ENCODE data around the gene CYP2D6. TPM values are rescaled to one million over a fixed set of nuclear protein-coding genes. Genes with fewer than 3 reads are reported as not detected.

CYP2D6 gene
- total and polyA plus RNA-seq, 10 of the 15 experiments (the other 5 are each of a cell fraction or from before 2014, with no cell fraction given), result 0.08 to 1.4 (median 0.39) TPM

DNA sequence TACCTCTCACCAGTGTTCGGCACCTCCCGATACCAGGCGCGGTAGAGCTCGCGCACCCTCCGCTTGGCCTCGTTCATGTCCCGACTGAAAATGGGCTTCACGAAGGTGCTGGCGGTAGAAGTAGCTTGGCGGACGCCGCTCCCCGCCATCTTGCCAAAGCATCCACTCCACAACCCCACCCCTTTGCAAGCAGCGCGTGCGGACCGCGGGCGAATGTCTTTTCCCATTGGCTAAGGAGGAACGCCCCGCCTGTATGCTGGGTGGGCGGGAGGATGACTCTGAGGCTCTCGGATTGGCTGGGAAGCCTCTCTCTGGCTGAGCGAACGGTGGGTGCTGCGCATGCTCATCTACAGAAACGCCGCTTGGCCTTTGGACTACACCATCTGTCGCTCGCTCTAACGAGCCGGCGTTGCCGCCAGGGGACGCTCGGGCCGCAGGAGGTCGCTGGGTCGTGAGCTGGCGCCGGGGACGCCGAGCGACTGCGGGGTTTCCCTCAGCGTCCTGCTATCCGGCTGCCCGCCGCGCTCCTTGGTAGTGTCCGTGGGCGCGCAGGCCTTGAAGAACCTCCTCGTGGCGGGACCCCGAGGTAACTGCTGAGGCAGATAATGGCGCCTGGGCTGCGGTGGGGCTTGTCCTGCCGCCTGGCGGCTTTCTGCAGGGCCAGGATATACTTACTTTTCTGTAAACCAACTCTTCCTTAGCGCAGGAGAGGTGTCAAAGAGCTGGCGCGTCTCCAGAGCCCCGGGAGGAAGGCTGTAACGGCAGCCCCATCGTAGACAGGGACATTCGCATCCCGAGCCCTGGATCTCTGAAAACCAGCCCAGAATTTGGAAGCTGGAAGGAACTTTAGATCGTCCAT is 39.8 kb downstream of the CYP2D6 start, which contains the start of gene NDUFA6:
TSS of gene NDUFA6 (minus strand) at position 177 of the 859 bp plus-strand sequence. CDS start at position 149, 28 bp downstream.
- intact Hi-C loops (cut with micrococcal nuclease; ENCODE audit: unreplicated experiment), result loop anchor here (1.0 to 10.0 kb wide), 3 partner anchors 124 to 524 kb away; partner anchors contain the start of gene POLDIP3
- Histone ChIP-seq H3K9me3 (replicated peaks; ENCODE audit: control insufficient read depth, insufficient read depth, low read length) (peaks cover 2% of the 10 kb centered on the region; the same call in 2 of the 3 replicates), H4K20me1 (ENCODE audit: control insufficient read depth, insufficient read depth) (no peaks in the 10 kb centered on the region), H2AFZ (ENCODE audit: control insufficient read depth, low read depth, low read length) (peak within 1 kb of the TSS; percentile 88), H3K36me3 (ENCODE audit: control insufficient read depth in 2 of 2, insufficient read depth in 2 of 2, low read length in 1 of 2) (peaks cover 0 to 3% of the 10 kb centered on the region in 2 experiments; a peak in 2 of 4 replicates), H3K9ac (ENCODE audit: control insufficient read depth, insufficient read depth, low read length) (peak within 1 kb of the TSS; percentile 91), H3K4me3 (peak within 1 kb of the TSS; percentile 82), H3K4me1 (ENCODE audit: control insufficient read depth, insufficient read depth, low read length) (0 out of 2 replicates have a peak, but pooled peaks cover 3% of the 10 kb centered on the region), H3K27ac (ENCODE audit: control insufficient read depth, insufficient read depth) (peak within 1 kb of the TSS; percentile 87), H3K27me3 (replicated peaks in 1 of 2; ENCODE audit: control insufficient read depth in 2 of 2, insufficient read depth in 2 of 2, low read length in 1 of 2) (no peaks in the 10 kb centered on the region), H3K4me2 (ENCODE audit: control insufficient read depth, insufficient read depth) (peak within 1 kb of the TSS; percentile 96), H3K79me2 (ENCODE audit: control insufficient read depth, insufficient read depth, low read length) (peaks cover 23% of the 10 kb centered on the region)
- ATAC-seq (peak; percentile 95), DNase-seq (ENCODE audit: low read depth, low spot score) (peak; percentile 99), FAIRE-seq (peak; percentile 96)
- in situ Hi-C loops (cut with MboI), result no loop called here
- WGBS (ENCODE audit: insufficient coverage, insufficient replicate concordance, low lambda C conversion rate, missing lambda C conversion rate), result 1% methylated on average over 71 of the region's 71 CpGs
- RAD21 ChIA-PET (ENCODE audit: unreplicated experiment), result interaction anchor here (0.6 to 5.6 kb wide), 28 partner anchors 11 to 523 kb away, joined by 3 to 32 read pairs (median 4); partner anchors contain the start of genes CENPM, NFAM1, SMDT1 and SMIM45
- CTCF ChIA-PET, result interaction anchor here (0.6 to 4.0 kb wide), 39 partner anchors 9 to 406 kb away, joined by 3 to 36 read pairs (median 4); partner anchors contain the start of genes SMDT1 and SMIM45
- TSS peak; percentile 74 for BruUV-seq (replicated peaks)
- SMC1A ChIA-PET (ENCODE audit: uncharacterized antibody, unreplicated experiment), result interaction anchor here (0.9 to 4.3 kb wide), 25 partner anchors 9 to 383 kb away, joined by 3 to 29 read pairs (median 5); partner anchors contain the start of gene SMDT1
- POLR2A ChIA-PET, result interaction anchor here (0.6 to 4.6 kb wide), 19 partner anchors 12 to 524 kb away, joined by 3 to 47 read pairs (median 3); partner anchors contain the start of genes NAGA, POLDIP3 and SMDT1
- TF ChIP-seq, protein P1, sequence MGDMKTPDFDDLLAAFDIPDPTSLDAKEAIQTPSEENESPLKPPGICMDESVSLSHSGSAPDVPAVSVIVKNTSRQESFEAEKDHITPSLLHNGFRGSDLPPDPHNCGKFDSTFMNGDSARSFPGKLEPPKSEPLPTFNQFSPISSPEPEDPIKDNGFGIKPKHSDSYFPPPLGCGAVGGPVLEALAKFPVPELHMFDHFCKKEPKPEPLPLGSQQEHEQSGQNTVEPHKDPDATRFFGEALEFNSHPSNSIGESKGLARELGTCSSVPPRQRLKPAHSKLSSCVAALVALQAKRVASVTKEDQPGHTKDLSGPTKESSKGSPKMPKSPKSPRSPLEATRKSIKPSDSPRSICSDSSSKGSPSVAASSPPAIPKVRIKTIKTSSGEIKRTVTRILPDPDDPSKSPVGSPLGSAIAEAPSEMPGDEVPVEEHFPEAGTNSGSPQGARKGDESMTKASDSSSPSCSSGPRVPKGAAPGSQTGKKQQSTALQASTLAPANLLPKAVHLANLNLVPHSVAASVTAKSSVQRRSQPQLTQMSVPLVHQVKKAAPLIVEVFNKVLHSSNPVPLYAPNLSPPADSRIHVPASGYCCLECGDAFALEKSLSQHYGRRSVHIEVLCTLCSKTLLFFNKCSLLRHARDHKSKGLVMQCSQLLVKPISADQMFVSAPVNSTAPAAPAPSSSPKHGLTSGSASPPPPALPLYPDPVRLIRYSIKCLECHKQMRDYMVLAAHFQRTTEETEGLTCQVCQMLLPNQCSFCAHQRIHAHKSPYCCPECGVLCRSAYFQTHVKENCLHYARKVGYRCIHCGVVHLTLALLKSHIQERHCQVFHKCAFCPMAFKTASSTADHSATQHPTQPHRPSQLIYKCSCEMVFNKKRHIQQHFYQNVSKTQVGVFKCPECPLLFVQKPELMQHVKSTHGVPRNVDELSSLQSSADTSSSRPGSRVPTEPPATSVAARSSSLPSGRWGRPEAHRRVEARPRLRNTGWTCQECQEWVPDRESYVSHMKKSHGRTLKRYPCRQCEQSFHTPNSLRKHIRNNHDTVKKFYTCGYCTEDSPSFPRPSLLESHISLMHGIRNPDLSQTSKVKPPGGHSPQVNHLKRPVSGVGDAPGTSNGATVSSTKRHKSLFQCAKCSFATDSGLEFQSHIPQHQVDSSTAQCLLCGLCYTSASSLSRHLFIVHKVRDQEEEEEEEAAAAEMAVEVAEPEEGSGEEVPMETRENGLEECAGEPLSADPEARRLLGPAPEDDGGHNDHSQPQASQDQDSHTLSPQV (IDR thresholded peaks at IDR 0.05), result peak; percentile 77; the same call in 1 of the 2 replicates
- TF ChIP-seq SIX5 (IDR thresholded peaks at IDR 0.05; ENCODE audit: low read depth, low read length, severe bottlenecking) (no peak), EZH2 (IDR thresholded peaks at IDR 0.05; ENCODE audit: borderline replicate concordance, control insufficient read depth, low read depth, low read length) (no peak), NKRF (conservative IDR thresholded peaks at IDR 0.05) (peak; percentile 68), ASH2L (IDR thresholded peaks at IDR 0.05; ENCODE audit: borderline replicate concordance, low read depth) (no peak)
- TF ChIP-seq, protein P2, sequence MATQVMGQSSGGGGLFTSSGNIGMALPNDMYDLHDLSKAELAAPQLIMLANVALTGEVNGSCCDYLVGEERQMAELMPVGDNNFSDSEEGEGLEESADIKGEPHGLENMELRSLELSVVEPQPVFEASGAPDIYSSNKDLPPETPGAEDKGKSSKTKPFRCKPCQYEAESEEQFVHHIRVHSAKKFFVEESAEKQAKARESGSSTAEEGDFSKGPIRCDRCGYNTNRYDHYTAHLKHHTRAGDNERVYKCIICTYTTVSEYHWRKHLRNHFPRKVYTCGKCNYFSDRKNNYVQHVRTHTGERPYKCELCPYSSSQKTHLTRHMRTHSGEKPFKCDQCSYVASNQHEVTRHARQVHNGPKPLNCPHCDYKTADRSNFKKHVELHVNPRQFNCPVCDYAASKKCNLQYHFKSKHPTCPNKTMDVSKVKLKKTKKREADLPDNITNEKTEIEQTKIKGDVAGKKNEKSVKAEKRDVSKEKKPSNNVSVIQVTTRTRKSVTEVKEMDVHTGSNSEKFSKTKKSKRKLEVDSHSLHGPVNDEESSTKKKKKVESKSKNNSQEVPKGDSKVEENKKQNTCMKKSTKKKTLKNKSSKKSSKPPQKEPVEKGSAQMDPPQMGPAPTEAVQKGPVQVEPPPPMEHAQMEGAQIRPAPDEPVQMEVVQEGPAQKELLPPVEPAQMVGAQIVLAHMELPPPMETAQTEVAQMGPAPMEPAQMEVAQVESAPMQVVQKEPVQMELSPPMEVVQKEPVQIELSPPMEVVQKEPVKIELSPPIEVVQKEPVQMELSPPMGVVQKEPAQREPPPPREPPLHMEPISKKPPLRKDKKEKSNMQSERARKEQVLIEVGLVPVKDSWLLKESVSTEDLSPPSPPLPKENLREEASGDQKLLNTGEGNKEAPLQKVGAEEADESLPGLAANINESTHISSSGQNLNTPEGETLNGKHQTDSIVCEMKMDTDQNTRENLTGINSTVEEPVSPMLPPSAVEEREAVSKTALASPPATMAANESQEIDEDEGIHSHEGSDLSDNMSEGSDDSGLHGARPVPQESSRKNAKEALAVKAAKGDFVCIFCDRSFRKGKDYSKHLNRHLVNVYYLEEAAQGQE (IDR thresholded peaks at IDR 0.05; ENCODE audit: low read depth, low read length), result no peak

Measured in GM12878 (cell line).